GM23248 (cell line): Measurements from ENCODE around the gene MOV10.

Source experiments
- EZH2 ChIP-seq: fragments of 200-600 bp; sonication (generic); IDR thresholded peaks from 2 replicates; pipeline ENCODE4 v1.6.1; 2018; ENCODE audit warnings: antibody characterized with exemption, mild to moderate bottlenecking; ENCODE audit not compliant: insufficient read depth, poor library complexity, severe bottlenecking
- EZH2phosphoT487 ChIP-seq: fragments of 200-600 bp; sonication (generic); IDR thresholded peaks from 2 replicates; pipeline ENCODE4 v1.6.1; 2018; ENCODE audit warnings: antibody characterized with exemption, moderate library complexity, mild to moderate bottlenecking, low read depth; ENCODE audit not compliant: insufficient read depth

DNA sequence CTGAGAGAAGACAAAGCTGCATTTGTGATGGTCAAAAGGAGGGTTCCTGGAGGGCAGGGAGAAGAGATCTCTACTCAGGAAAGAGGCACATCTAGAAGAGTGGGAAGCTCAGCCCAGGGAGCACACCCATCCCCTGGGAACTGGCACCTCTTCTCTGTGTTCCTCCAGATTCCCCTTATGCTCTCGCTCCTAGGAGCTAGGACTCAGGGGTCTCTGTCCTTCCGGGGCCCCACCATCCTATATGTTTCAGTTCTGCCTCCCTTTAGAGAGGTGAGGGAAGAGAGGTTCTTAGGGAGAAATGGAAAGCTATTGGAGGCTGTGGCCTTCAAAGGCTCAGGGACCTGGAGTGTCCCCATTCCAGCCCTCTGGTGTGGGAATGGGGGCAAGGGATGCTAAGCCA, 45.2 kb downstream of the MOV10 start:
- TF ChIP-seq EZH2 (no peak), EZH2phosphoT487 (no peak)
